ENCODE data around the gene TLK1. TPM values are rescaled to one million over a fixed set of nuclear protein-coding genes. Genes with fewer than 3 reads are reported as not detected.

TLK1 gene
- total RNA-seq, 2 donors from 2014 or later, result 31.9 to 48.1 TPM

DNA sequence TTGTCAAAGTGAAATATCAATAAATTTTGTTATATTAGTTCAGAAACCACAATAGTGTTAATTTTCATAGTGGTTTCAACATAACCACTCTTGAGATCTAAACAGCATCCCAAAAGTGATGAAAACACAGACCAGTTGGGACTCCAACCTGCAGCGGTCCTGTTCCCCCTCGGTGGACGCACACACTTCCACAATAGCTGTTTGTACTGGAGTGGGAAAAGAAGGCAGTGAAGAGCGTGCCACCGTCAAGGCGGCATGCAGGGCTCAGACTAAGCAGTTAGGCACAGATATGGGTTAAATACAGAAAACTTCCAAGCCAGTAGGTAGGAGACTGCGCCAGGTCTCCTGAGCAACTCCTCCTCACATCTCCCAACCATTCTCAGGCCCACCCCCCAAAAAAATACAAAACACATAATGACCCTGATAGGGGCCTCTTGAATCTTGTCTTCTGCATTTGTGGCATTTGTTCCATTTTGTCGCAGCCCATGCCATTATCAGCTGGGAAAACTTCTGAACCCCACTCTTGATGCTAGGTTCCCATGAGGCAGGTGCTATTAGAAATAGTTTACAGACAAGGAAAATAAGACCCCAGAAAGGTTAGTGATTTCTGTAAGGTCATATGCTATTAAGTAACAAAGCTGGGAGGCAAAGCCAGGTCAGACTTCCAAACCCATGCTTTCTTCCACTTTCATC, 174.0 kb downstream of the TLK1 start:
- intact Hi-C loops (cut with DNase I), result no loop called here
- no peak for DNase-seq
- TF ChIP-seq, protein P1, sequence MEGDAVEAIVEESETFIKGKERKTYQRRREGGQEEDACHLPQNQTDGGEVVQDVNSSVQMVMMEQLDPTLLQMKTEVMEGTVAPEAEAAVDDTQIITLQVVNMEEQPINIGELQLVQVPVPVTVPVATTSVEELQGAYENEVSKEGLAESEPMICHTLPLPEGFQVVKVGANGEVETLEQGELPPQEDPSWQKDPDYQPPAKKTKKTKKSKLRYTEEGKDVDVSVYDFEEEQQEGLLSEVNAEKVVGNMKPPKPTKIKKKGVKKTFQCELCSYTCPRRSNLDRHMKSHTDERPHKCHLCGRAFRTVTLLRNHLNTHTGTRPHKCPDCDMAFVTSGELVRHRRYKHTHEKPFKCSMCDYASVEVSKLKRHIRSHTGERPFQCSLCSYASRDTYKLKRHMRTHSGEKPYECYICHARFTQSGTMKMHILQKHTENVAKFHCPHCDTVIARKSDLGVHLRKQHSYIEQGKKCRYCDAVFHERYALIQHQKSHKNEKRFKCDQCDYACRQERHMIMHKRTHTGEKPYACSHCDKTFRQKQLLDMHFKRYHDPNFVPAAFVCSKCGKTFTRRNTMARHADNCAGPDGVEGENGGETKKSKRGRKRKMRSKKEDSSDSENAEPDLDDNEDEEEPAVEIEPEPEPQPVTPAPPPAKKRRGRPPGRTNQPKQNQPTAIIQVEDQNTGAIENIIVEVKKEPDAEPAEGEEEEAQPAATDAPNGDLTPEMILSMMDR (IDR thresholded peaks at IDR 0.05), result no peak
- TF ChIP-seq POLR2A (IDR thresholded peaks at IDR 0.05), result no peak
- no peaks in the 10 kb centered on the region for H3K36me3 ChIP-seq (replicated peaks in 1 of 2; ENCODE audit: insufficient read depth in 1 of 2, low read depth in 2 of 2)
- H3K27me3 ChIP-seq, result no peaks in the 10 kb centered on the region
- no peak for ATAC-seq
- H3K9me3 ChIP-seq, result no peaks in the 10 kb centered on the region
- no peak overlapping the region for H3K27ac ChIP-seq
- no peak overlapping the region for H3K4me3 ChIP-seq
- WGBS, 2 donors, result 97 to 99% methylated on average over 8 of the region's 8 CpGs
- no peaks in the 10 kb centered on the region for H3K4me1 ChIP-seq

DNA sequence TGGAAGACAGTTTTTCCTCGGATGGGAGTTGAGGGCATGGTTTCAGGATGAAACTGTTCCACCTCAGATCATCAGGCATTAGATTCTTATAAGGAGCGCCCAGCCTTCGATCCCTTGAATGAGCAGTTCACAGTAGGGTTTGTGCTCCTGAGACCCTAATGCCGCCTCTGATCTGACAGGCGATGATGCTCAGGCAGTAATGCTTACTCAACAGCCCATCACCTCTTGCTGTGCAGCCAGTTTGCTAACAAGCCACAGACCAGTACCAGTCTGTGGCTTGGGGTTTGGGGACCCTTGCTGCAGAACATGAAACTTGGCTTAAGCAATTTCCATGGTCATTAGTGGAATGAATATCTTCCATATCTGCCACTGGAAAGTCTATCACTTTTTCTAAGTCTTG, 175.3 kb downstream of the TLK1 start:
- intact Hi-C loops (cut with DNase I), result no loop called here

DNA sequence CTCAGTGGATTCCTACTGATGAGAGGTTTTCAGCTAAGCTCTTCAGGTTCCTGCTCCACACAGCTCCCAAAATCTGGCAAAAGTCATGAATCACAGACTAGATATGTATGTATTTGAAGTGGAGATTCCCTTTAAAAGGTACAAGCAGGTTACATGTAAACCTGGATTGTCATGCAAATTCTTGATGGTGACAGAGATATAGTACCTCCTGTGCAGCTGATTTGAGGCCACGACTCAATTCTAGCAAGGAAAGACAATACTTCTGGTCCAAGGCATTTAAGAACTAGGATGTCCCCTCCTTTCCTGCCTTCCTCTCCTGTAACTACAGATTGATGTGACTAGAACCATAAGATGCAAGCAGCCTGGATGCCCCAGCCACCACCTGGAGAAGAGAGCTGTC, 176.6 kb downstream of the TLK1 start:
- DNase-seq, result no peak
- Histone ChIP-seq H3K27me3 (no peaks in the 10 kb centered on the region), H3K27ac (no peak overlapping the region), H3K4me1 (no peaks in the 10 kb centered on the region), H3K9me3 (no peaks in the 10 kb centered on the region), H3K36me3 (replicated peaks in 1 of 2; ENCODE audit: insufficient read depth in 1 of 2, low read depth in 2 of 2) (no peaks in the 10 kb centered on the region), H3K4me3 (no peak overlapping the region)
- intact Hi-C loops (cut with DNase I), result no loop called here
- WGBS, 2 donors, result 42 to 47% methylated on average over 1 of the region's 1 CpG
- no peak for ATAC-seq
- TF ChIP-seq, protein P1 (IDR thresholded peaks at IDR 0.05), result no peak
- TF ChIP-seq POLR2A (IDR thresholded peaks at IDR 0.05), result no peak

More for the DNA sequence above, 175.3 kb downstream of the TLK1 start:
- H3K36me3 ChIP-seq (replicated peaks in 1 of 2; ENCODE audit: insufficient read depth in 1 of 2, low read depth in 2 of 2), result no peaks in the 10 kb centered on the region
- no peak for DNase-seq
- H3K4me3 ChIP-seq, result no peak overlapping the region
- no peak for TF ChIP-seq POLR2A (IDR thresholded peaks at IDR 0.05)
- H3K27ac ChIP-seq, result no peak overlapping the region
- no peaks in the 10 kb centered on the region for H3K4me1 ChIP-seq
- ATAC-seq, result no peak
- H3K27me3 ChIP-seq, result no peaks in the 10 kb centered on the region
- no peaks in the 10 kb centered on the region for H3K9me3 ChIP-seq
- WGBS, 2 donors, result 86 to 98% methylated on average over 5 of the region's 5 CpGs

DNA sequence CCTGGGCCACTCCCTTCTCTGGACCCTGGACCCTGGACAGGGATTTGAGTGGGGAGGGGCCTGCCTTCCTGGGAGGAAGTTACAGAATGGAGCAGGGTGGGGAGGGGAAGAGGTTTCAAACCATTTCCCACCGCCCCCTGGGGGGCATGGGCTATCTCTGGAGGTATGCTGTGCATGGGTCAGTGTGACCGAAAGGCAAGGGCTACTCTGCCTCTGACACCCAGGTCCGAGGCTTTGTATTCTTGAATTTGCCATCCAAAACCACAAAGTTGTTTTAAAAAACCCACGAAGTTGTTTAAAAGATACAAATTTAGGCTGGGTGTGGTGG, 184.8 kb downstream of the TLK1 start:
- intact Hi-C loops (cut with DNase I), result loop anchor here (10.0 kb wide), 1 partner anchor 439 kb away; no protein-coding TSS in a partner anchor
- ATAC-seq (no peak), DNase-seq (no peak)
- TF ChIP-seq POLR2A (IDR thresholded peaks at IDR 0.05), result no peak
- TF ChIP-seq, protein P1 (IDR thresholded peaks at IDR 0.05), result no peak
- WGBS, 2 donors, result 77 to 79% methylated on average over 4 of the region's 4 CpGs
- peaks cover 18% of the 10 kb centered on the region for H3K4me1 ChIP-seq
- H3K36me3 ChIP-seq (replicated peaks in 1 of 2; ENCODE audit: insufficient read depth in 1 of 2, low read depth in 2 of 2), result no peaks in the 10 kb centered on the region
- no peaks in the 10 kb centered on the region for H3K27me3 ChIP-seq
- no peak overlapping the region for H3K4me3 ChIP-seq
- no peaks in the 10 kb centered on the region for H3K9me3 ChIP-seq
- H3K27ac ChIP-seq, result no peak overlapping the region

DNA sequence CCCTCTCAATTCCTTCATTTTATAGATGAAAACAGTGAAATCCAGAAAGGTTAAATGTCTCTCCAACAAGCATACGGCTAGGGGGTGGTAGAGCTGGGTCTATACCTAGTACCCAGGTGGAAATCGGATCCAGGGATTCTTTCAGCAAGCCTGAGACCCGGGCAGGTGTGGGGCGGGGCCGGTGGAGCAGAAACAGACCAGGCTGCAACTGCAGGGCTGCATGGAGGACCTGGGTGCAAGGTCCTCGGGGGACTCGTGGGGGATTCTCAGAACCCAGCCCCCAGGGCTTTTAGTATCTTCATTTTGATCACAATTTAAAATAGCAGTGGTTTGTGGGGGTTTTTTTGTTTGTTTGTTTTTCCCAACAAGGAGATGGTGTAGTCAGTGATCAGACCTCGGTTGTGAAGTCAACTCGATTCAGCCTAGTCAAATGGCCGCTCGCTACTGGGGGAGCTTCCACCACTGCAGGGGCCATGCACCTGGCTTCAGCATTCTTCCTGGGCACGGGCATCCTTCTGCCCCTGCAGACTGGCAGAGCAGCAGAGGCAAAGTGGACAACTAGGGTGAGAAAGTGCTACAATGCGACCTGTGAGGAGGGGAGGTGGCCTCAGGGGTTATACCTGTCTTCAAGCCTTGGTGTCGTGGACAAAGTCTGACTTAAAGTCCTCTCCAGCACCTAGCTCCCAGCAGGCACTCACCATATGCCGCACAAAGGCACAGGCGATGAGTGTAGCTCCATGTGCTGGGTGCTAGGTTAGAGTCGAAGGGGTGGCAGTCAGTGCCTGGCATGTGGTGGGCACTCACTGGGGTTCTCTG, 185.4 kb downstream of the TLK1 start:
- no peak for DNase-seq
- H3K27me3 ChIP-seq, result no peaks in the 10 kb centered on the region
- 63 to 77% methylated on average over 14 to 17 of the region's 17 CpGs for WGBS, 2 donors
- no peak for TF ChIP-seq POLR2A (IDR thresholded peaks at IDR 0.05)
- TF ChIP-seq, protein P1 (IDR thresholded peaks at IDR 0.05), result no peak
- H3K36me3 ChIP-seq (replicated peaks in 1 of 2; ENCODE audit: insufficient read depth in 1 of 2, low read depth in 2 of 2), result no peaks in the 10 kb centered on the region
- no peak overlapping the region for H3K4me3 ChIP-seq
- no peak overlapping the region for H3K27ac ChIP-seq
- intact Hi-C loops (cut with DNase I), result loop anchor here (10.0 kb wide), 1 partner anchor 439 kb away; no protein-coding TSS in a partner anchor
- no peak for ATAC-seq
- H3K9me3 ChIP-seq, result no peaks in the 10 kb centered on the region
- peaks cover 18% of the 10 kb centered on the region for H3K4me1 ChIP-seq
